Activated T-helper 1 cell treated with anti-CD3 and anti-CD28 coated beads, Interleukin-12 subunit alpha, Interleukin-12 subunit beta, Interleukin-2, Interleukin-4 antibody, amounts not matched to agents 30 ng/mL and 10 ng/mL and 1 ng/mL, durations not matched to agents 14 hours and 24 hours and 36 hours (primary cell): ENCODE data around the gene TPM4. TPM values are rescaled to one million over a fixed set of nuclear protein-coding genes. Genes with fewer than 3 reads are reported as not detected.
"Not testable (repeated sequence)": the region's sequence is repeated elsewhere in the genome, so short reads cannot be mapped to it uniquely, and the experiment has no call there.

ENCODE experiments used
- DNase-seq: peaks from one replicate; pipeline ENCODE4 v3.0.0; 2021; ENCODE audit warnings: low spot score
- H3K27ac Mint-ChIP-seq: one replicate; pipeline ENCODE4 v1.8.0; 2021; ENCODE audit warnings: mild to moderate bottlenecking, mixed read lengths
- H3K27me3 Mint-ChIP-seq: one replicate; pipeline ENCODE4 v1.8.0; 2022; ENCODE audit warnings: mild to moderate bottlenecking, moderate library complexity, mixed read lengths; ENCODE audit not compliant: insufficient read depth
- H3K36me3 Mint-ChIP-seq: one replicate; pipeline ENCODE4 v1.8.0; 2021; ENCODE audit warnings: low read depth, mixed read lengths
- H3K4me1 Mint-ChIP-seq: one replicate; pipeline ENCODE4 v1.8.0; 2021; ENCODE audit warnings: low read depth, mixed read lengths
- H3K4me3 Mint-ChIP-seq: one replicate; pipeline ENCODE4 v1.8.0; 2021; ENCODE audit warnings: mild to moderate bottlenecking, moderate library complexity, mixed read lengths
- H3K9me3 Mint-ChIP-seq: one replicate; pipeline ENCODE4 v1.8.0; 2021; ENCODE audit warnings: mixed read lengths
- intact Hi-C: fragments of 100-400 bp; cut with micrococcal nuclease; formaldehyde crosslinking; loops from one replicate; pipeline ENCODE4 v1.15.1; 2024
- total RNA-seq: library from RNA; stranded (reverse); gene quantifications from 2 replicates; pipeline ENCODE4 v1.2.3, GENCODE V29; 2022

The TPM4 gene
- total RNA-seq: 346 and 351 TPM in 2 replicates

GRCh38 chr19:16076154-16076957 lies at the start of gene TPM4:
TSS of gene TPM4 (plus strand) at chr19:16076495. CDS start at chr19:16076566, 71 bp downstream.
- Mint-ChIP-seq H3K4me3 (peak within 1 kb of the TSS; percentile 88), H3K9me3 (no peaks in the 10 kb centered on the region), H3K27ac (peak within 1 kb of the TSS; percentile 98), H3K27me3 (no peaks in the 10 kb centered on the region), H3K4me1 (peaks cover 70% of the 10 kb centered on the region), H3K36me3 (peaks cover 29% of the 10 kb centered on the region)
- intact Hi-C loops: loop anchor here (5.0 to 10.0 kb wide), 2 partner anchors 511 to 612 kb away; partner anchors contain the start of gene RASAL3
- peak; percentile 88 for DNase-seq

- DNase-seq: no peak
- H3K4me3 Mint-ChIP-seq: no peak overlapping the region
- intact Hi-C loops: no loop called here
- peaks cover 11% of the 10 kb centered on the region for H3K27me3 Mint-ChIP-seq
- H3K4me1 Mint-ChIP-seq: no peaks in the 10 kb centered on the region
- no peaks in the 10 kb centered on the region for H3K9me3 Mint-ChIP-seq
- H3K36me3 Mint-ChIP-seq: no peaks in the 10 kb centered on the region
- no peak overlapping the region for H3K27ac Mint-ChIP-seq
These were observed 49.5 kb upstream of the TPM4 start for GRCh38 chr19:16026756-16027155.

- intact Hi-C loops: no loop called here
- H3K4me1 Mint-ChIP-seq: no peaks in the 10 kb centered on the region
- H3K4me3 Mint-ChIP-seq: no peak overlapping the region
- peaks cover 11% of the 10 kb centered on the region for H3K27me3 Mint-ChIP-seq
- DNase-seq: no peak
- no peaks in the 10 kb centered on the region for H3K36me3 Mint-ChIP-seq
- no peaks in the 10 kb centered on the region for H3K9me3 Mint-ChIP-seq
- no peak overlapping the region for H3K27ac Mint-ChIP-seq
These were observed 48.8 kb upstream of the TPM4 start for GRCh38 chr19:16027528-16027927.

DNA sequence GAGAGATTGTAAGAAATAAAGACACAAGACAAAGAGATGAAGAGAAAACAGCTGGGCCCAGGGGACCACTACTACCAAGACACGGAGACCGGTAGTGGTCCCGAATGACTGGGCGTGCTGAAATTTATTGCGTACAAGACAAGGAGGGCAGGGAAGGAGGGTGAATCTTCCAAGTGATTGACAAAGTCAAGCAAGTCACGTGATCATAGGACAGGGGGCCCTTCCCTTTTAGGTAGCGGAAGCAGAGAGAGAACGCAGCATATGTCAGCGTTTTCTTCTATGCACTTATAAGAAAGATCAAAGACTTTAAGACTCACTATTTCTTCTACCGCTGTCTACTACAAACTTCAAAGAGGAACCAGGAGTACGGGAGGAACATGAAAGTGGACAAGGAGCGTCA lies 46.1 kb upstream of the TPM4 start:
- intact Hi-C loops, H3K9me3 Mint-ChIP-seq, H3K36me3 Mint-ChIP-seq, H3K4me3 Mint-ChIP-seq, H3K4me1 Mint-ChIP-seq, H3K27ac Mint-ChIP-seq, DNase-seq: not testable (repeated sequence)
- H3K27me3 Mint-ChIP-seq: peaks cover 11% of the 10 kb centered on the region

GRCh38 chr19:16030964-16031871 lies 45.1 kb upstream of the TPM4 start:
- intact Hi-C loops: no loop called here
- Mint-ChIP-seq H3K4me1 (no peaks in the 10 kb centered on the region), H3K36me3 (no peaks in the 10 kb centered on the region), H3K27ac (no peak overlapping the region), H3K9me3 (no peaks in the 10 kb centered on the region), H3K4me3 (no peak overlapping the region), H3K27me3 (peaks cover 11% of the 10 kb centered on the region)
- DNase-seq: no peak

- H3K9me3 Mint-ChIP-seq: no peaks in the 10 kb centered on the region
- no peak overlapping the region for H3K4me3 Mint-ChIP-seq
- no peaks in the 10 kb centered on the region for H3K4me1 Mint-ChIP-seq
- no peak for DNase-seq
- peaks cover 8% of the 10 kb centered on the region for H3K27me3 Mint-ChIP-seq
- no peaks in the 10 kb centered on the region for H3K36me3 Mint-ChIP-seq
- H3K27ac Mint-ChIP-seq: no peak overlapping the region
- intact Hi-C loops: no loop called here
These were observed 44.5 kb upstream of the TPM4 start for GRCh38 chr19:16031872-16032200.

DNA sequence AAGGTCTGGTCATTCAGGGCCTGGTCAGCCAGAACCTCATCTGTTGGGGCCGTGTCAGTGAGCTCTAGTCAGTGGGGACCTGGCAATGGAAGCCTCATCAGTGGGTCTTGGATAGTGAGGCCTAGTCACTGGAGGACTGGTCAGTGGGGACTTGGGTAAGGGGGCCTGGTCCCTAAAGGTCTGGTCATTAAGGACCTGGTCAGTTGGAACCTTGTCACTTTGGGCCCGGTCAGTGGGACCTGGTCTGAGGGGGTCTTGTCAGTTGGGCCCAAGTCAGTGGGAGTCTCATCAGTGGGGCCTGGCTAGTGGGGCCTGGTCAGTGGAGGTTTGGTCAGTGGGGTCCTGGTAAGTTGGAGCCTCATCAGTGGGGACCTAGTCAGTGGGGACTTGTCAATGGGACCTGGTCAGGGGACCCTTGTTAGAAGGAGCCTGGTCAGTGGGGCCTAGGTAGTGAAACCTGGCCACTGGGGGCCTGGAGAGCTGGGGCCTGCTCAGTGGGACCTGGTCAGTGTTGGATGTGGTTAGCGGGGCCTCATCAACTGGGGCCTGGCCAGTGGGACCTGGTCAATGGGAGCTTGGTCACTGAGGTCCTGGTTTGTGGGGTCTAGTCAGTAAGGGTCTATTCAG lies 43.7 kb upstream of the TPM4 start:
- Mint-ChIP-seq H3K9me3 (no peaks in the 10 kb centered on the region), H3K4me3 (no peak overlapping the region), H3K27me3 (peaks cover 5% of the 10 kb centered on the region), H3K36me3 (no peaks in the 10 kb centered on the region), H3K27ac (peak overlapping the region; percentile 34), H3K4me1 (no peaks in the 10 kb centered on the region)
- DNase-seq: no peak
- intact Hi-C loops: no loop called here

GRCh38 chr19:16033136-16033530 lies 43.2 kb upstream of the TPM4 start:
- no peak overlapping the region for H3K4me3 Mint-ChIP-seq
- H3K27me3 Mint-ChIP-seq: peaks cover 5% of the 10 kb centered on the region
- intact Hi-C loops: no loop called here
- no peaks in the 10 kb centered on the region for H3K9me3 Mint-ChIP-seq
- H3K27ac Mint-ChIP-seq: no peak overlapping the region
- H3K4me1 Mint-ChIP-seq: no peaks in the 10 kb centered on the region
- no peak for DNase-seq
- H3K36me3 Mint-ChIP-seq: no peaks in the 10 kb centered on the region

DNA sequence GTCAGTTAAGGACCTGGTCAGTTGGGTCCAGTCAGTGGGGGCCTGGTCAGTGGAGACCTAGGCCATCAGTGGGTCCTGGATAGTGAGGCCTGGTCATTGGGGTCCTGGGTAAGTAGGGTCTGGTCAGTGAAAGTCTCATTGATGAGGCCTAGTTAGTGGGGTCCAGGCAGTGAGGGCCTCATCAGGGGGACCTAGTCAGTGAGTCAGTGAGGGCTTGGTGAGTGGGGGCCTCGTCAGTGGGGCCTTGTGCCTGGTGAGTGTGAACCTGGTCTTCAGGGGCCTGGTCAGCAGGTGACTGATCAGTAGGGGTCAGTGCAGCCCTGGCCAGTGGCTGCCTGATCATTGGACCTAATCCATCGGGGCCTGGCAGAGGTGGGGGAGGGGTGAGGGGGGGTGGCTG lies 42.6 kb upstream of the TPM4 start:
- intact Hi-C loops: no loop called here
- H3K9me3 Mint-ChIP-seq: no peaks in the 10 kb centered on the region
- H3K27ac Mint-ChIP-seq: no peak overlapping the region

GRCh38 chr19:16034180-16034579 lies 42.1 kb upstream of the TPM4 start:
- no peak overlapping the region for H3K27ac Mint-ChIP-seq
- no peak overlapping the region for H3K4me3 Mint-ChIP-seq
- H3K27me3 Mint-ChIP-seq: peaks cover 5% of the 10 kb centered on the region
- H3K36me3 Mint-ChIP-seq: no peaks in the 10 kb centered on the region
- no peaks in the 10 kb centered on the region for H3K4me1 Mint-ChIP-seq
- H3K9me3 Mint-ChIP-seq: no peaks in the 10 kb centered on the region
- intact Hi-C loops: no loop called here
- no peak for DNase-seq

More for the DNA sequence above, 42.6 kb upstream of the TPM4 start:
- no peak for DNase-seq
- H3K4me1 Mint-ChIP-seq: no peaks in the 10 kb centered on the region
- no peak overlapping the region for H3K4me3 Mint-ChIP-seq
- peaks cover 5% of the 10 kb centered on the region for H3K27me3 Mint-ChIP-seq
- H3K36me3 Mint-ChIP-seq: no peaks in the 10 kb centered on the region

DNA sequence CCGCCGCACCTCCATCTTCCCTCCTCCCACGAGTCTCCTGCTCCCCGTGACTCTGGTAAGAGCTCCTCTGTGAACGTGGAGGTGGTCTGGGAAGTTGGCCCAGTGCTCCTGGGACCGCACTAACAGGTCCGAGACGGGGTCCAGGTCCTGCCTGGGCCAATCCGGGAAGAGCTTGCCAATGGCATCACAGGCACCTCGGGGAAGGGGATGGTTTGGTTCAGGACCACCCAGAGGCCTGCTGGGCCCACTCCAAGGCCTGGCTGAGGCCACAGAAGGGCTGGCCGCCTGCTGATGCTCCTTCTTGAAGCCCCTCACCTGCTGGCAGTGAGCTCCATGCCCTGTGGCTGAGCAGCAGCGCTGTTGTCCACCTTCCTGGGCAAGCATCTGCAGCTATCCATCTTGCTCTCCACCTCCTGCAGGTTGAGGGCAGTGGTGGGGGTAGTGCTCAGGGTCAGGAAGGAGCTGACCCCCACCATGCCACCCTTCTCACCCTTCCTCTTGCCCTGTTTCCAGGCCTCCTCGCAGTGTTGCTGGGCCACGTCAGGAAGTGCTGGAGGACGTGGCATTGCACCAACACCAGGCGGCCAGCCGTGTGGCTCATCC lies 41.2 kb upstream of the TPM4 start:
- Mint-ChIP-seq H3K27me3 (no peaks in the 10 kb centered on the region), H3K9me3 (no peaks in the 10 kb centered on the region), H3K4me3 (no peak overlapping the region), H3K36me3 (no peaks in the 10 kb centered on the region), H3K27ac (no peak overlapping the region), H3K4me1 (no peaks in the 10 kb centered on the region)
- DNase-seq: no peak
- intact Hi-C loops: no loop called here

GRCh38 chr19:16035601-16036297 lies 40.5 kb upstream of the TPM4 start:
- H3K36me3 Mint-ChIP-seq: no peaks in the 10 kb centered on the region
- no peak for DNase-seq
- no peaks in the 10 kb centered on the region for H3K4me1 Mint-ChIP-seq
- H3K9me3 Mint-ChIP-seq: no peaks in the 10 kb centered on the region
- H3K27me3 Mint-ChIP-seq: peaks cover 2% of the 10 kb centered on the region
- no peak overlapping the region for H3K4me3 Mint-ChIP-seq
- intact Hi-C loops: no loop called here
- no peak overlapping the region for H3K27ac Mint-ChIP-seq
